Neural progenitor cell (in vitro differentiated cells): Measurements from ENCODE around the gene RAB27A. TPM values are rescaled to one million over a fixed set of nuclear protein-coding genes. Genes with fewer than 3 reads are reported as not detected.

Experiments
- DNase-seq: peaks from one replicate; pipeline ENCODE4 v3.0.0-alpha.2; 2016; ENCODE audit warnings: low spot score
- H2AFZ ChIP-seq: fragments of 200-600 bp; sonication (generic); replicated peaks from 2 replicates; pipeline ENCODE4 v1.6.1; 2016; ENCODE audit warnings: antibody characterized with exemption
- H3F3A ChIP-seq: fragments of 200-600 bp; sonication (generic); 2 replicates; pipeline ENCODE4 v1.6.1; 2016; ENCODE audit warnings: antibody characterized with exemption, low read depth
- H3K27ac ChIP-seq: fragments of 200-600 bp; sonication (generic); 2 replicates; pipeline ENCODE4 v1.5.1; 2016; ENCODE audit warnings: mild to moderate bottlenecking
- H3K27me3 ChIP-seq: fragments of 200-600 bp; sonication (generic); 2 replicates; pipeline ENCODE4 v1.6.1; 2016; ENCODE audit warnings: mild to moderate bottlenecking, moderate library complexity
- H3K36me3 ChIP-seq: fragments of 200-600 bp; sonication (generic); 2 replicates; pipeline ENCODE4 v1.5.1; 2016
- H3K4me1 ChIP-seq: fragments of 200-600 bp; sonication (generic); 2 replicates; pipeline ENCODE4 v1.6.1; 2016; ENCODE audit warnings: mixed run types
- H3K4me2 ChIP-seq: fragments of 200-600 bp; sonication (generic); 2 replicates; pipeline ENCODE4 v1.6.1; 2016
- H3K4me3 ChIP-seq: fragments of 200-600 bp; sonication (generic); 2 replicates; pipeline ENCODE4 v1.5.1; 2016
- H3K79me2 ChIP-seq: fragments of 200-600 bp; sonication (generic); 2 replicates; pipeline ENCODE4 v1.6.1; 2016; ENCODE audit warnings: low read depth
- H3K9ac ChIP-seq: fragments of 200-600 bp; sonication (generic); 2 replicates; pipeline ENCODE4 v1.6.1; 2016
- H3K9me3 ChIP-seq: fragments of 200-600 bp; sonication (generic); 2 replicates; pipeline ENCODE4 v1.5.1; 2016; ENCODE audit warnings: low read depth
- H4K20me1 ChIP-seq: fragments of 200-600 bp; sonication (generic); 2 replicates; pipeline ENCODE4 v1.6.1; 2016; ENCODE audit warnings: low read depth
- H3K27ac Mint-ChIP-seq: 3 replicates; pipeline ENCODE4 v1.8.0; 2021; ENCODE audit warnings: mixed read lengths
- H3K27me3 Mint-ChIP-seq: 2 replicates; pipeline ENCODE4 v1.8.0; 2022; ENCODE audit warnings: low read depth, mild to moderate bottlenecking, inconsistent platforms, moderate library complexity, mixed read lengths; ENCODE audit not compliant: insufficient read depth
- H3K36me3 Mint-ChIP-seq: 3 replicates; pipeline ENCODE4 v1.8.0; 2021; ENCODE audit warnings: mixed read lengths
- H3K4me1 Mint-ChIP-seq: 3 replicates; pipeline ENCODE4 v1.8.0; 2021; ENCODE audit warnings: mixed read lengths
- H3K4me3 Mint-ChIP-seq: 3 replicates; pipeline ENCODE4 v1.8.0; 2021; ENCODE audit warnings: mild to moderate bottlenecking, moderate library complexity, mixed read lengths
- H3K9me3 Mint-ChIP-seq: 3 replicates; pipeline ENCODE4 v1.8.0; 2020; ENCODE audit warnings: mixed read lengths
- CTCF ChIP-seq: fragments of 200-600 bp; sonication (generic); IDR thresholded peaks from 2 replicates; pipeline ENCODE4 v1.5.1; 2017; ENCODE audit warnings: antibody characterized with exemption, mild to moderate bottlenecking
- EZH2 ChIP-seq: fragments of 200-600 bp; sonication (generic); IDR thresholded peaks from 2 replicates; pipeline ENCODE4 v1.6.1; 2017; ENCODE audit warnings: antibody characterized with exemption, mild to moderate bottlenecking, moderate library complexity
- EZH2phosphoT487 ChIP-seq: fragments of 200-600 bp; sonication (generic); IDR thresholded peaks from 2 replicates; pipeline ENCODE4 v1.6.1; 2017; ENCODE audit warnings: antibody characterized with exemption
- total RNA-seq: library from RNA; depleted of rRNA; stranded (reverse); fragments of >200 nt; gene quantifications from 2 replicates; pipeline ENCODE4 v1.2.3, GENCODE V29; 2015; ENCODE audit warnings: low replicate concordance

Gene RAB27A
- total RNA-seq, 1 donor from 2014 or later, result 3.6 TPM

GRCh38 chr15:55247311-55247710, 42.3 kb downstream of the RAB27A start:
- Histone ChIP-seq H4K20me1 (no peaks in the 10 kb centered on the region), H3F3A (no peaks in the 10 kb centered on the region), H2AFZ (no peak overlapping the region), H3K9me3 (no peaks in the 10 kb centered on the region), H3K27ac (no peak overlapping the region), H3K27me3 (no peaks in the 10 kb centered on the region), H3K4me1 (no peaks in the 10 kb centered on the region), H3K36me3 (no peaks in the 10 kb centered on the region), H3K4me3 (no peak overlapping the region), H3K4me2 (no peak overlapping the region), H3K79me2 (no peaks in the 10 kb centered on the region), H3K9ac (no peak overlapping the region)
- Mint-ChIP-seq H3K9me3 (no peaks in the 10 kb centered on the region), H3K27me3 (no peaks in the 10 kb centered on the region), H3K4me3 (no peak overlapping the region), H3K27ac (no peak overlapping the region), H3K36me3 (no peaks in the 10 kb centered on the region), H3K4me1 (no peaks in the 10 kb centered on the region)
- DNase-seq, result no peak
- no peak for TF ChIP-seq CTCF
- no peak for TF ChIP-seq EZH2phosphoT487
- TF ChIP-seq EZH2, result no peak

DNA sequence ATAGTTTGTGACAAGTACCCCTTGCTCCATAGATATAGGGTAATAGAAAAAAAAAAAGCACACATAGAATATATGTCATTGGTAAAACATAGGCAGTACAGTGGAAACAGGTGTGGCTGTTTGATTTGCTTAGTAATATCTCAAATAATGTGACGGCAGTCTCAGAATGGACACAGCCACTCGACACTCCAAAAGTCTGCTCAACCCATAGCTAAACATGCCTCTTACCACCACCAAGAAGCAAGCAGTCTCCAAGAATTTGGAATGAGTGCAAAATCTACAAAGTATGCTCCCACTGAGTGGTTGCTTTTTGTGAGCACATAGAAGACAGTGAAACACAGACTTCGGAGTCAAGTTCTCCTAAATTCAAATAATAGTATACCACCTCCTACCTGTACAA, 43.0 kb downstream of the RAB27A start:
- Mint-ChIP-seq H3K36me3 (no peaks in the 10 kb centered on the region), H3K27me3 (no peaks in the 10 kb centered on the region), H3K4me3 (no peak overlapping the region), H3K9me3 (no peaks in the 10 kb centered on the region), H3K27ac (no peak overlapping the region), H3K4me1 (no peaks in the 10 kb centered on the region)
- no peaks in the 10 kb centered on the region for H3K27me3 ChIP-seq
- no peaks in the 10 kb centered on the region for H3K4me1 ChIP-seq
- no peaks in the 10 kb centered on the region for H4K20me1 ChIP-seq
- TF ChIP-seq CTCF (no peak), EZH2phosphoT487 (no peak), EZH2 (no peak)
- H3K27ac ChIP-seq, result no peak overlapping the region
- no peak overlapping the region for H3K9ac ChIP-seq
- DNase-seq, result no peak
- no peaks in the 10 kb centered on the region for H3K79me2 ChIP-seq
- H3K4me3 ChIP-seq, result no peak overlapping the region
- no peaks in the 10 kb centered on the region for H3K9me3 ChIP-seq
- H3K36me3 ChIP-seq, result no peaks in the 10 kb centered on the region
- no peak overlapping the region for H2AFZ ChIP-seq
- H3K4me2 ChIP-seq, result no peak overlapping the region
- H3F3A ChIP-seq, result no peaks in the 10 kb centered on the region

DNA sequence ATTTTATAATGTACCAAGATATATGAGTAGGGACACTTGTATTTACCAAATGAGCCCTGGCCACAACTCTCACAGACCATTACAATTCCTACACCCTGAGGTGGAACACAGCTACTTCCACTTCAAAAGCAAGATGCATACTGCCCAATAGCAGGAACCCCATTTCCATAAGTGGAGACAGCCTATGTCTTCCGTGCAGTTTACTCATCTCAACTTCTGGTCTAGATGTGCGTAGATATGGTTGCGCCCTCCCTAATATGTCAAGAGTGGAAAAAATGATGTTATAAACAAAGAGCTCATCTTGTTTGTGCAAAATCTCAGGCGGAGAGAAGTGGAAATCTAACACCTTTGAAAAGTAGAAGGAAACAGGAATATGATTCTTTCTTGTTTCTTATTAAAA, 44.6 kb downstream of the RAB27A start:
- H3K4me2 ChIP-seq, result no peak overlapping the region
- H2AFZ ChIP-seq, result no peak overlapping the region
- no peaks in the 10 kb centered on the region for H3K9me3 ChIP-seq
- no peaks in the 10 kb centered on the region for H3K27me3 ChIP-seq
- H3K79me2 ChIP-seq, result no peaks in the 10 kb centered on the region
- no peaks in the 10 kb centered on the region for H3K4me1 Mint-ChIP-seq
- H3K4me3 Mint-ChIP-seq, result no peak overlapping the region
- H3K4me1 ChIP-seq, result no peaks in the 10 kb centered on the region
- H3K27ac Mint-ChIP-seq, result no peak overlapping the region
- H3K9ac ChIP-seq, result no peak overlapping the region
- TF ChIP-seq EZH2 (no peak), EZH2phosphoT487 (no peak), CTCF (no peak)
- no peaks in the 10 kb centered on the region for H3K9me3 Mint-ChIP-seq
- DNase-seq, result no peak
- H3F3A ChIP-seq, result no peaks in the 10 kb centered on the region
- no peak overlapping the region for H3K27ac ChIP-seq
- H3K36me3 ChIP-seq, result no peaks in the 10 kb centered on the region
- no peak overlapping the region for H3K4me3 ChIP-seq
- no peaks in the 10 kb centered on the region for H4K20me1 ChIP-seq
- H3K27me3 Mint-ChIP-seq, result no peaks in the 10 kb centered on the region
- H3K36me3 Mint-ChIP-seq, result no peaks in the 10 kb centered on the region

- TF ChIP-seq CTCF (no peak), EZH2phosphoT487 (no peak), EZH2 (no peak)
- Mint-ChIP-seq H3K4me1 (no peaks in the 10 kb centered on the region), H3K4me3 (no peak overlapping the region), H3K36me3 (no peaks in the 10 kb centered on the region), H3K27ac (no peak overlapping the region), H3K9me3 (no peaks in the 10 kb centered on the region), H3K27me3 (no peaks in the 10 kb centered on the region)
- H3K36me3 ChIP-seq, result no peaks in the 10 kb centered on the region
- no peak overlapping the region for H3K9ac ChIP-seq
- H3K4me2 ChIP-seq, result no peak overlapping the region
- no peaks in the 10 kb centered on the region for H3F3A ChIP-seq
- H3K9me3 ChIP-seq, result no peaks in the 10 kb centered on the region
- no peak overlapping the region for H3K27ac ChIP-seq
- no peaks in the 10 kb centered on the region for H4K20me1 ChIP-seq
- no peak overlapping the region for H2AFZ ChIP-seq
- no peaks in the 10 kb centered on the region for H3K79me2 ChIP-seq
- no peaks in the 10 kb centered on the region for H3K27me3 ChIP-seq
- H3K4me3 ChIP-seq, result no peak overlapping the region
- no peaks in the 10 kb centered on the region for H3K4me1 ChIP-seq
- no peak for DNase-seq
Measured at GRCh38 chr15:55241891-55242290, 47.7 kb downstream of the RAB27A start.
